Glutamatergic neuron (in vitro differentiated cells): ENCODE measurements around the gene FAP. TPM values are rescaled to one million over a fixed set of nuclear protein-coding genes. Genes with fewer than 3 reads are reported as not detected.

Experiments used
- DNase-seq: peaks from one replicate; pipeline ENCODE4 v3.0.0; 2022
- H3K27ac Mint-ChIP-seq: one replicate; pipeline ENCODE4 v1.8.0; 2020; ENCODE audit warnings: mild to moderate bottlenecking, mixed read lengths, inconsistent platforms; ENCODE audit not compliant: unreplicated experiment
- H3K27me3 Mint-ChIP-seq: one replicate; pipeline ENCODE4 v1.8.0; 2020; ENCODE audit warnings: mild to moderate bottlenecking, moderate library complexity, mixed read lengths, inconsistent platforms; ENCODE audit not compliant: unreplicated experiment
- H3K36me3 Mint-ChIP-seq: one replicate; pipeline ENCODE4 v1.8.0; 2020; ENCODE audit warnings: mild to moderate bottlenecking, mixed read lengths, inconsistent platforms; ENCODE audit not compliant: unreplicated experiment
- H3K4me1 Mint-ChIP-seq: one replicate; pipeline ENCODE4 v1.8.0; 2020; ENCODE audit warnings: mild to moderate bottlenecking, low read depth, mixed read lengths, inconsistent platforms; ENCODE audit not compliant: unreplicated experiment
- H3K4me3 Mint-ChIP-seq: one replicate; pipeline ENCODE4 v1.8.0; 2020; ENCODE audit warnings: mild to moderate bottlenecking, mixed read lengths, inconsistent platforms; ENCODE audit not compliant: unreplicated experiment
- H3K9me3 Mint-ChIP-seq: one replicate; pipeline ENCODE4 v1.8.0; 2020; ENCODE audit warnings: mild to moderate bottlenecking, moderate library complexity, mixed read lengths, inconsistent platforms; ENCODE audit not compliant: unreplicated experiment
- CTCF ChIP-seq: fragments of 200-600 bp; sonication (generic); IDR thresholded peaks from one replicate; pipeline ENCODE4 v1.5.0; 2021; ENCODE audit not compliant: partially characterized antibody, unreplicated experiment
- total RNA-seq: library from RNA; stranded (reverse); fragmentation: NEBNext Ultra II Directional; extraction: Animal tissue kit (Norgen Biotek cat#: 25700); gene quantifications from one replicate; pipeline ENCODE4 v1.2.1, GENCODE V29; 2021; ENCODE audit not compliant: unreplicated experiment

The FAP gene
- total RNA-seq, 1 donor from 2014 or later = not detected

- no peak for TF ChIP-seq CTCF
- Mint-ChIP-seq H3K27me3 (no peaks in the 10 kb centered on the region), H3K4me1 (no peaks in the 10 kb centered on the region), H3K27ac (no peak overlapping the region), H3K9me3 (no peaks in the 10 kb centered on the region), H3K36me3 (no peaks in the 10 kb centered on the region), H3K4me3 (no peak overlapping the region)
- no peak for DNase-seq
These were observed 104.9 kb downstream of the FAP start for GRCh38 chr2:162138310-162138709.

- Mint-ChIP-seq H3K27ac (no peak overlapping the region), H3K4me1 (no peaks in the 10 kb centered on the region), H3K4me3 (no peak overlapping the region), H3K27me3 (no peaks in the 10 kb centered on the region), H3K9me3 (peaks cover 2% of the 10 kb centered on the region), H3K36me3 (no peaks in the 10 kb centered on the region)
- no peak for TF ChIP-seq CTCF
- no peak for DNase-seq
These were observed 115.8 kb downstream of the FAP start for GRCh38 chr2:162127422-162127821.

- no peak for DNase-seq
- H3K36me3 Mint-ChIP-seq = no peaks in the 10 kb centered on the region
- H3K27me3 Mint-ChIP-seq = no peaks in the 10 kb centered on the region
- TF ChIP-seq CTCF = no peak
- peaks cover 2% of the 10 kb centered on the region for H3K9me3 Mint-ChIP-seq
- no peak overlapping the region for H3K27ac Mint-ChIP-seq
- H3K4me3 Mint-ChIP-seq = no peak overlapping the region
- no peaks in the 10 kb centered on the region for H3K4me1 Mint-ChIP-seq
These were observed 116.7 kb downstream of the FAP start for GRCh38 chr2:162126527-162126926.

GRCh38 chr2:162126111-162126519, 117.1 kb downstream of the FAP start:
- Mint-ChIP-seq H3K4me3 (no peak overlapping the region), H3K9me3 (peaks cover 2% of the 10 kb centered on the region), H3K27me3 (no peaks in the 10 kb centered on the region), H3K36me3 (no peaks in the 10 kb centered on the region), H3K27ac (no peak overlapping the region), H3K4me1 (no peaks in the 10 kb centered on the region)
- TF ChIP-seq CTCF = no peak
- no peak for DNase-seq

GRCh38 chr2:162125138-162125537, 118.1 kb downstream of the FAP start:
- DNase-seq = no peak
- H3K4me3 Mint-ChIP-seq = no peak overlapping the region
- TF ChIP-seq CTCF = no peak
- no peaks in the 10 kb centered on the region for H3K4me1 Mint-ChIP-seq
- no peaks in the 10 kb centered on the region for H3K36me3 Mint-ChIP-seq
- no peaks in the 10 kb centered on the region for H3K27me3 Mint-ChIP-seq
- H3K9me3 Mint-ChIP-seq = no peaks in the 10 kb centered on the region
- H3K27ac Mint-ChIP-seq = no peak overlapping the region
